ENCODE results near the gene RBPJ. TPM values are rescaled to one million over a fixed set of nuclear protein-coding genes. Genes with fewer than 3 reads are reported as not detected.

RBPJ gene
- total and polyA plus RNA-seq, 2 experiments from 2014 or later = 73.7 to 74.5 TPM

- DNase-seq (ENCODE audit: low spot score) = peak; percentile 68
Measured at GRCh38 chr4:26372525-26373172, 51.8 kb downstream of the RBPJ start.

DNA sequence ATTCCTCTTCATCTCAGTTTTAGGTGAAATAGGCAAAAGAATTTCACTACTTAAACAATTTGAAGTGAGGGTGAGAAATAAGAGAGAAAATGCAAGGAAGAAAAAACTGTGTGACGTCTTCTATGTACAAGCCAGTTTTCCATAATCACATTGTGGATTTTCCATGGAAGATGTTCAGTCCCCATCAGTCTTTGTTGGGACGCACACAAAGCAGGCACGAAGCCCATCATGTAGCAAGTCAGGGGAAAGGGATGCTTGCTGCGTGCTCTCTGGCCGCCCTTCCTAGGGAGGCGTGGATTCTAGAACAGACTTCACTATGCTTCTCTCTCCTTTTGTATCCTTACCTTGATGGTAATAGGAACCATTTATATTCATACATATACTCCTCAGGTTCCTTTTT is 54.7 kb downstream of the RBPJ start:
- H3K4me1 ChIP-seq (ENCODE audit: insufficient read depth) = peaks cover 34% of the 10 kb centered on the region

More at GRCh38 chr4:26372525-26373172, 51.8 kb downstream of the RBPJ start:
- Histone ChIP-seq H3K4me3 (no peak overlapping the region), H3K36me3 (replicated peaks; ENCODE audit: insufficient read depth, low read depth) (no peaks in the 10 kb centered on the region), H3K9me2 (replicated peaks; ENCODE audit: insufficient read depth) (no peaks in the 10 kb centered on the region), H3K27ac (peak overlapping the region; percentile 76), H2AFZ (no peak overlapping the region), H4K20me1 (ENCODE audit: insufficient read depth, poor library complexity, severe bottlenecking) (peaks cover 24% of the 10 kb centered on the region), H3K27me3 (no peaks in the 10 kb centered on the region), H3K4me2 (peak overlapping the region; percentile 64), H3K4me1 (ENCODE audit: insufficient read depth) (peaks cover 26% of the 10 kb centered on the region), H3K79me2 (peaks cover 90% of the 10 kb centered on the region), H3K9me3 (ENCODE audit: low read depth) (no peaks in the 10 kb centered on the region)
- TF ChIP-seq EZH2 (IDR thresholded peaks at IDR 0.05; ENCODE audit: borderline replicate concordance) (no peak), EZH2phosphoT487 (IDR thresholded peaks at IDR 0.05; ENCODE audit: low read depth, severe bottlenecking, unreplicated experiment) (no peak)
- TF ChIP-seq, protein P1, sequence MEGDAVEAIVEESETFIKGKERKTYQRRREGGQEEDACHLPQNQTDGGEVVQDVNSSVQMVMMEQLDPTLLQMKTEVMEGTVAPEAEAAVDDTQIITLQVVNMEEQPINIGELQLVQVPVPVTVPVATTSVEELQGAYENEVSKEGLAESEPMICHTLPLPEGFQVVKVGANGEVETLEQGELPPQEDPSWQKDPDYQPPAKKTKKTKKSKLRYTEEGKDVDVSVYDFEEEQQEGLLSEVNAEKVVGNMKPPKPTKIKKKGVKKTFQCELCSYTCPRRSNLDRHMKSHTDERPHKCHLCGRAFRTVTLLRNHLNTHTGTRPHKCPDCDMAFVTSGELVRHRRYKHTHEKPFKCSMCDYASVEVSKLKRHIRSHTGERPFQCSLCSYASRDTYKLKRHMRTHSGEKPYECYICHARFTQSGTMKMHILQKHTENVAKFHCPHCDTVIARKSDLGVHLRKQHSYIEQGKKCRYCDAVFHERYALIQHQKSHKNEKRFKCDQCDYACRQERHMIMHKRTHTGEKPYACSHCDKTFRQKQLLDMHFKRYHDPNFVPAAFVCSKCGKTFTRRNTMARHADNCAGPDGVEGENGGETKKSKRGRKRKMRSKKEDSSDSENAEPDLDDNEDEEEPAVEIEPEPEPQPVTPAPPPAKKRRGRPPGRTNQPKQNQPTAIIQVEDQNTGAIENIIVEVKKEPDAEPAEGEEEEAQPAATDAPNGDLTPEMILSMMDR (IDR thresholded peaks at IDR 0.05; ENCODE audit: poor library complexity) = no peak
- 24% methylated on average over 5 of the region's 5 CpGs for WGBS (ENCODE audit: low lambda C conversion rate, missing lambda C conversion rate)

DNA sequence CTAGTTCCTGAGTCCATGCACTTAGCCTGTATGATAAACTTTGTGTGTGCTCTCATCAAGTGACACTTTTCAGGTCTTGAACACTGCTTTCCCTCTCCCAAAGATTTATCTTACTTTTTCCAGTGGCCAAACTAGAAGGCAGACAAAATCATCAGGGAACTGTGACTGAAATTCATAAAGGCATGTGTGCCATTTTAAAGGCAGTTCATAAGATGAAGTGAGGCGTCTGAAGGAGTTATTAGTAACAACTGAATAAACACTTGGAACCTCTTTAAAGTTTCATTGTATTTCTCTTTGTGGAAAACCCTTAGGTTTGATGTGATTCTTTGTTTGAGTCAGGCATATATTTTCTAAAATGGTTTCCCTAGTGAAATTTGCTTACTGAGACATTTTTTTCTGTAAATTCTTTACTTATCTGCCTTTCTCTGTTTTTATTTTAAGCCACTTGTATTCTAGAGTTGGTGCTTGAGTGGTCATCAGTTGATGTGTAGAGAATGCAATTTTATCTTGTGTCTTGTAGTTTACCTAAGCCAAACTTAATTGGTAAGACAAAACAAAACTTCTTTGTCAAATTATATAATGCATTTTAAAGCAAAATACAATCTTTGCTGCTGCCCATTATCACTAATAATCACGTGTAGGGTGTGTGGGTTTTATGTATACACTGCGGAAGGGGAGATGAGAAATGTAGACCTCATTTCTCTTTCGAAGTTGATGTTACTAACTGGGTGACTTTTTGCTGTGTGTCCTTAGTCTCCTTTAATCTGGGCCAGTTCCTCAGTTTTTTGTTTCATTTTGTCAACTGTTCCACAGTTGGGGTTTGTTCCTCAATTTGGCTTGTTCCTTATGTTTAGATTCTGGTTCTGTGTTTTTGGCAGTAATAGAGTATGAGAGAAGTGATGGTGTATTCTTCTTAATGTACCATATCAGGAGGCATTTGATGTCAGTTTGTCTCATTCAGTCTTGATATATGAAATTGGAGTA is 56.8 kb downstream of the RBPJ start:
- no peaks in the 10 kb centered on the region for H3K9me2 ChIP-seq (replicated peaks; ENCODE audit: insufficient read depth)
- peaks cover 34% of the 10 kb centered on the region for H4K20me1 ChIP-seq (ENCODE audit: insufficient read depth, poor library complexity, severe bottlenecking)
- no peaks in the 10 kb centered on the region for H3K36me3 ChIP-seq (replicated peaks; ENCODE audit: insufficient read depth, low read depth)
- TF ChIP-seq EZH2phosphoT487 (IDR thresholded peaks at IDR 0.05; ENCODE audit: low read depth, severe bottlenecking, unreplicated experiment) = no peak
- no peak for TF ChIP-seq EZH2 (IDR thresholded peaks at IDR 0.05; ENCODE audit: borderline replicate concordance)
- TF ChIP-seq, protein P1 (IDR thresholded peaks at IDR 0.05; ENCODE audit: poor library complexity) = no peak
- no peak overlapping the region for H3K4me3 ChIP-seq
- H3K27me3 ChIP-seq = no peaks in the 10 kb centered on the region
- H2AFZ ChIP-seq = no peak overlapping the region
- WGBS (ENCODE audit: low lambda C conversion rate, missing lambda C conversion rate) = 76% methylated on average over 4 of the region's 4 CpGs
- H3K4me2 ChIP-seq = no peak overlapping the region
- peaks cover 24% of the 10 kb centered on the region for H3K4me1 ChIP-seq (ENCODE audit: insufficient read depth)
- no peaks in the 10 kb centered on the region for H3K9me3 ChIP-seq (ENCODE audit: low read depth)
- peaks cover 91% of the 10 kb centered on the region for H3K79me2 ChIP-seq
- H3K27ac ChIP-seq = no peak overlapping the region
- no peak for DNase-seq (ENCODE audit: low spot score)

More for the DNA sequence above, 54.7 kb downstream of the RBPJ start:
- H3K9me3 ChIP-seq (ENCODE audit: low read depth) = no peaks in the 10 kb centered on the region
- peaks cover 32% of the 10 kb centered on the region for H4K20me1 ChIP-seq (ENCODE audit: insufficient read depth, poor library complexity, severe bottlenecking)
- H3K9me2 ChIP-seq (replicated peaks; ENCODE audit: insufficient read depth) = no peaks in the 10 kb centered on the region
- H2AFZ ChIP-seq = no peak overlapping the region
- H3K27me3 ChIP-seq = no peaks in the 10 kb centered on the region
- WGBS (ENCODE audit: low lambda C conversion rate, missing lambda C conversion rate) = 97% methylated on average over 6 of the region's 6 CpGs
- peaks cover 90% of the 10 kb centered on the region for H3K79me2 ChIP-seq
- no peak overlapping the region for H3K4me3 ChIP-seq
- no peak for DNase-seq (ENCODE audit: low spot score)
- H3K27ac ChIP-seq = no peak overlapping the region
- TF ChIP-seq, protein P1 (IDR thresholded peaks at IDR 0.05; ENCODE audit: poor library complexity) = no peak
- no peak for TF ChIP-seq EZH2 (IDR thresholded peaks at IDR 0.05; ENCODE audit: borderline replicate concordance)
- TF ChIP-seq EZH2phosphoT487 (IDR thresholded peaks at IDR 0.05; ENCODE audit: low read depth, severe bottlenecking, unreplicated experiment) = no peak
- no peak overlapping the region for H3K4me2 ChIP-seq
- H3K36me3 ChIP-seq (replicated peaks; ENCODE audit: insufficient read depth, low read depth) = no peaks in the 10 kb centered on the region
